ENCODE data around the gene OSBPL5.

- no peak for TF ChIP-seq CTCF (IDR thresholded peaks at IDR 0.05 in 4 of 5, conservative IDR thresholded peaks at IDR 0.05 in 1 of 5)
- no peak for TF ChIP-seq POLR2A (IDR thresholded peaks at IDR 0.05)
These were observed 48.7 kb upstream of the OSBPL5 start for GRCh38 chr11:3213659-3214419.

All from gastrocnemius medialis (tissue), 4 donors.